ENCODE data around the gene TAF10. TPM values are rescaled to one million over a fixed set of nuclear protein-coding genes. Genes with fewer than 3 reads are reported as not detected.

TAF10 gene
- total RNA-seq, 1 donor from 2014 or later, result 80.9 TPM

DNA sequence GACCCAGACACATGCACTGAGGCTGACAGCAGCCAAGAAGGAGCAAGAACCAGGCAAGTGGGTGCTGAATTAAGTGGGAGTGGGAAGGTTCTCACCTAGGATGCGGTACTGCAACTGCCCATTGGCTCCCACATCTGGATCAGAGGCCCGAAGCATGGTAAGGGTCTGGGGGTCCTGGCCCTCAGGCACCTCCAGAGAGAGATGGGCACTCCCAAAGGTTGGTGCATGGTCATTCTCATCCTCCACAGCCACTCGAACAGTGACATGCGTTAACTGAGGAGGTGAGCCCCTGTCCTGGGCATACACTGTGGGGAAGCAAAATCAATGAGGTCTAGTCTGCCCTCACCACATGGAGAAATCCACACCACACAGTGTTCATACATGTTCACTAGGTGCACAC is 16.5 kb upstream of the TAF10 start:
- no peak overlapping the region for H3K27ac Mint-ChIP-seq (ENCODE audit: unreplicated experiment)
- no peaks in the 10 kb centered on the region for H3K9me3 Mint-ChIP-seq (ENCODE audit: low read depth)
- no peaks in the 10 kb centered on the region for H3K4me1 Mint-ChIP-seq (ENCODE audit: low read depth)
- H3K27me3 Mint-ChIP-seq (ENCODE audit: low read depth), result no peaks in the 10 kb centered on the region
- H3K36me3 Mint-ChIP-seq (ENCODE audit: low read depth), result peaks cover 31% of the 10 kb centered on the region
- TF ChIP-seq, protein P1, sequence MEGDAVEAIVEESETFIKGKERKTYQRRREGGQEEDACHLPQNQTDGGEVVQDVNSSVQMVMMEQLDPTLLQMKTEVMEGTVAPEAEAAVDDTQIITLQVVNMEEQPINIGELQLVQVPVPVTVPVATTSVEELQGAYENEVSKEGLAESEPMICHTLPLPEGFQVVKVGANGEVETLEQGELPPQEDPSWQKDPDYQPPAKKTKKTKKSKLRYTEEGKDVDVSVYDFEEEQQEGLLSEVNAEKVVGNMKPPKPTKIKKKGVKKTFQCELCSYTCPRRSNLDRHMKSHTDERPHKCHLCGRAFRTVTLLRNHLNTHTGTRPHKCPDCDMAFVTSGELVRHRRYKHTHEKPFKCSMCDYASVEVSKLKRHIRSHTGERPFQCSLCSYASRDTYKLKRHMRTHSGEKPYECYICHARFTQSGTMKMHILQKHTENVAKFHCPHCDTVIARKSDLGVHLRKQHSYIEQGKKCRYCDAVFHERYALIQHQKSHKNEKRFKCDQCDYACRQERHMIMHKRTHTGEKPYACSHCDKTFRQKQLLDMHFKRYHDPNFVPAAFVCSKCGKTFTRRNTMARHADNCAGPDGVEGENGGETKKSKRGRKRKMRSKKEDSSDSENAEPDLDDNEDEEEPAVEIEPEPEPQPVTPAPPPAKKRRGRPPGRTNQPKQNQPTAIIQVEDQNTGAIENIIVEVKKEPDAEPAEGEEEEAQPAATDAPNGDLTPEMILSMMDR (IDR thresholded peaks at IDR 0.05), result no peak
- no peak for DNase-seq (ENCODE audit: low spot score)
- H3K4me3 Mint-ChIP-seq (ENCODE audit: unreplicated experiment), result no peak overlapping the region

DNA sequence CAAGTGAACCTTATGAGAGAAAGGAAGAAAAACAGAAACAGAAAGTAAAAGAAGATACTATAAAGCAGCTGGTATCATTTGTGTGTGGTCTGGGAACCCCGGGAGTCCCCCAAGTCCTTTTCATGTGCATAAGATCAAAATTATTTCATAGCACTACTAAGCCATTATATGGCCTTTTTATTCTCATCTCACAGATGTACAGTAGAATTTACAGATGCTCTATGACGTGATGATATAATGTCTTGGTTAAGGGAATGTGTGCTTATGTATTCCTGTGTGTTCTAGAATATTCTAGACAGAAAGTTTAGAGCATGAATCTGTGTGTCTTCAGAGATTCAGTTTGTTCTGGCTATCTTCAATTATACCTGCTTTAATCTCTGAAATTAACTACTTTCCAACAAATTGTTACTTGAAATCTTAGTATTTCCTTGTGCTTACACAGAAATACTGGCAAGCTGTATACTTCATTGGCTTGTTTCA is 15.8 kb upstream of the TAF10 start:
- Mint-ChIP-seq H3K27ac (ENCODE audit: unreplicated experiment) (no peak overlapping the region), H3K4me3 (ENCODE audit: unreplicated experiment) (no peak overlapping the region), H3K4me1 (ENCODE audit: low read depth) (no peaks in the 10 kb centered on the region), H3K36me3 (ENCODE audit: low read depth) (peaks cover 26% of the 10 kb centered on the region), H3K9me3 (ENCODE audit: low read depth) (no peaks in the 10 kb centered on the region), H3K27me3 (ENCODE audit: low read depth) (no peaks in the 10 kb centered on the region)
- no peak for DNase-seq (ENCODE audit: low spot score)
- TF ChIP-seq, protein P1 (IDR thresholded peaks at IDR 0.05), result no peak

DNA sequence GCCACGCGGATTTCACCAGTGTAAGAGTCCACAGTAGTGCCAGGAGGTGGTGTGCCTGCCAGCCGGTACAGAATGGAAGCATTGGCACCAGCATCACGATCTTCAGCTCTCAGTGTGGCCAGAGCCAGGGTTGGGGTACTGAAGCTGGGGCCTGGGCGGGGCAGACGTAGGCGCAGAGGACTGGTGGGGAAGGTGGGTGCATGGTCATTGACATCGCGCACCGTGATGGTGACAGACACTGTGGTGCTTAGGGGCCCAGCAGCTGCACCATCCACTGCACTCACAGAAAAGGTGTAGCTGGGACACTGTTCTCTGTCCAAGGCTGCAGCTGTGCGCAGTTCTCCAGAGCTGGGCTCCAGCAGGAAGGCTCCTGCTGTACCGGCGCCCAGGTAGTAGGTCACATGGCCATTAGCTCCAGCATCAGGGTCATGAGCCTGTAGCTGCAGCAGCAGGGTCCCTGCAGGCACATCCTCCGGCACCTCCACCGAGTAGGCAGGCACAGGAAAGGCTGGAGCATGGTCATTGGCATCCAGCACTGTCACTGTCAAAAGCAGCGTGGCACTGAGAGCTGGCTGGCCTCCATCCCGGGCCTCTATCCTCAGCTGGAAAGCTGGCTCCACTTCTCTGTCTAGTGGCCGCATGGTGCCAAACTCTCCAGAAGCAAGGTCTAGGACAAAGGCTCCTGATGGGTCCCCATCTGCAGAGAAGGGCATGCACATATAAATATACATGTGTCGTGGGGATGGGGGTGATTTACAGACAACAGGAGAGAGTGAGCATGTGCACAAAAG is 15.2 kb upstream of the TAF10 start:
- no peak for DNase-seq (ENCODE audit: low spot score)
- Mint-ChIP-seq H3K4me1 (ENCODE audit: low read depth) (no peaks in the 10 kb centered on the region), H3K9me3 (ENCODE audit: low read depth) (no peaks in the 10 kb centered on the region), H3K27me3 (ENCODE audit: low read depth) (no peaks in the 10 kb centered on the region), H3K4me3 (ENCODE audit: unreplicated experiment) (no peak overlapping the region), H3K36me3 (ENCODE audit: low read depth) (peaks cover 25% of the 10 kb centered on the region), H3K27ac (ENCODE audit: unreplicated experiment) (no peak overlapping the region)
- TF ChIP-seq, protein P1 (IDR thresholded peaks at IDR 0.05), result no peak

DNA sequence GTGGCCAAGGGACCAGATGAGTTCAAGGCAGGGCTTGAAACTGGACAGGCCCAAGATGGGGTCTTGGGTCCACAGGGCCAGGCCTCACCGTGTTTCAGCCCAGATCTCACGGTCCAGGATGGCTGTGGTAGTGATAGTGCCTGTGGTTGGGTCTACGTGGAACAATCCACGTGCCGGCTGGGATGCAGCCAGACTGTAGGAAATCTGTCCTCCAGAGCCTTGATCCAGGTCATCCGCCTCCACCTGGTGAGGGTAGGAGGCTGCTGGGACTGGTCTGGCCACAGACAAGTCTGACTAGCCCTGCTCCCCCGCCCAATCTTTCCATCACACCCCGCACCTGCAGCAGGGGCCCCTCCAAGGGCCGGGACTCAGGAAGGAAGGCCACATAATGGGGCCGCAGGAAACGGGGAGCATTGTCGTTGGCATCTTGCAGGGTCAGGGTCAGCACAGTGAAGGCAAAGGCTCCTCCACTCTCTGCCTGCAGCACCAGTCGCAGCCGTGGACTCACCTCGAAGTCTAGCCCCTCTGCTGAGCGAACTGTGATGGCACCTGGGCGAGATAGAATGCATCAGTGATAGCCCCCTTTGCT is 13.9 kb upstream of the TAF10 start:
- Mint-ChIP-seq H3K36me3 (ENCODE audit: low read depth) (peaks cover 20% of the 10 kb centered on the region), H3K4me1 (ENCODE audit: low read depth) (no peaks in the 10 kb centered on the region), H3K27ac (ENCODE audit: unreplicated experiment) (no peak overlapping the region), H3K9me3 (ENCODE audit: low read depth) (no peaks in the 10 kb centered on the region), H3K27me3 (ENCODE audit: low read depth) (no peaks in the 10 kb centered on the region), H3K4me3 (ENCODE audit: unreplicated experiment) (no peak overlapping the region)
- TF ChIP-seq, protein P1 (IDR thresholded peaks at IDR 0.05), result no peak
- no peak for DNase-seq (ENCODE audit: low spot score)

DNA sequence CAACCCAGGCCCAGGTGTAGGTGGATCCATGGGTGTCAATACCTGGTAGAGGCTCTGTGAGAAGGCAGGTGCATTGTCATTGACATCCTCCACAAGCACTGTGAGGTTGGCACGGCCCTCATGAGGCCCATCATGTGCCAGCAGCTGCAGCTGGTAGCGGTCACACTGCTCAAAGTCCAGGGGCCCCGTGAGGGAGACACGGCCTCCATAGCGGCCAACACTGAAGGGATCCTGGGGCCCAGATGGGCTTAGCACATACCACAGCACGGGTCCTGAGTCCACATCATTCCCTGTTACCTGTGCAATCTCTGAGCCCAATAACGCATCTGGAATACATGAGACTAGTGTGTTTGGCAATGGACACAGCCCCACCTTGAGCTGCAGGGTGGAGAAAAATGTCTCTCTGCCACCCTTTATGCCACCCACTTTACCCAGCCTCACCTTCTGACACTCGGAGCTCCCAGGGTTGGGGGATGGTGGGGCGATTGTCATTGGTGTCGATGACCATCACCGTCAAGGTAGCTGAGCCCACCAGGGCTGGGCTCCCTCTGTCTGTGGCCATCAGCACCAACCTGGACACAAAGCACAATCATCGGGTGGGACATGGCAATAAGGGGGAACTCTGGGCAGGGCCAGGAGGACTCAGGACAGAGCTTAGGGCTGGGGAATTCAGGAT is 13.3 kb upstream of the TAF10 start:
- peaks cover 18% of the 10 kb centered on the region for H3K36me3 Mint-ChIP-seq (ENCODE audit: low read depth)
- no peak overlapping the region for H3K4me3 Mint-ChIP-seq (ENCODE audit: unreplicated experiment)
- no peak for DNase-seq (ENCODE audit: low spot score)
- H3K9me3 Mint-ChIP-seq (ENCODE audit: low read depth), result no peaks in the 10 kb centered on the region
- H3K27me3 Mint-ChIP-seq (ENCODE audit: low read depth), result no peaks in the 10 kb centered on the region
- H3K27ac Mint-ChIP-seq (ENCODE audit: unreplicated experiment), result no peak overlapping the region
- TF ChIP-seq, protein P1 (IDR thresholded peaks at IDR 0.05), result no peak
- no peaks in the 10 kb centered on the region for H3K4me1 Mint-ChIP-seq (ENCODE audit: low read depth)

Data from chondrocyte (in vitro differentiated cells).